NCI-H2171 treated with DMSO at 0.1 percent for 48 hours (cell line): Measurements from ENCODE around the gene CD2.

ENCODE experiments used
- DNase-seq: peaks from one replicate; lab custom pipeline; 2025; lab: John Stamatoyannopoulos, UW

The CD2 gene

DNA sequence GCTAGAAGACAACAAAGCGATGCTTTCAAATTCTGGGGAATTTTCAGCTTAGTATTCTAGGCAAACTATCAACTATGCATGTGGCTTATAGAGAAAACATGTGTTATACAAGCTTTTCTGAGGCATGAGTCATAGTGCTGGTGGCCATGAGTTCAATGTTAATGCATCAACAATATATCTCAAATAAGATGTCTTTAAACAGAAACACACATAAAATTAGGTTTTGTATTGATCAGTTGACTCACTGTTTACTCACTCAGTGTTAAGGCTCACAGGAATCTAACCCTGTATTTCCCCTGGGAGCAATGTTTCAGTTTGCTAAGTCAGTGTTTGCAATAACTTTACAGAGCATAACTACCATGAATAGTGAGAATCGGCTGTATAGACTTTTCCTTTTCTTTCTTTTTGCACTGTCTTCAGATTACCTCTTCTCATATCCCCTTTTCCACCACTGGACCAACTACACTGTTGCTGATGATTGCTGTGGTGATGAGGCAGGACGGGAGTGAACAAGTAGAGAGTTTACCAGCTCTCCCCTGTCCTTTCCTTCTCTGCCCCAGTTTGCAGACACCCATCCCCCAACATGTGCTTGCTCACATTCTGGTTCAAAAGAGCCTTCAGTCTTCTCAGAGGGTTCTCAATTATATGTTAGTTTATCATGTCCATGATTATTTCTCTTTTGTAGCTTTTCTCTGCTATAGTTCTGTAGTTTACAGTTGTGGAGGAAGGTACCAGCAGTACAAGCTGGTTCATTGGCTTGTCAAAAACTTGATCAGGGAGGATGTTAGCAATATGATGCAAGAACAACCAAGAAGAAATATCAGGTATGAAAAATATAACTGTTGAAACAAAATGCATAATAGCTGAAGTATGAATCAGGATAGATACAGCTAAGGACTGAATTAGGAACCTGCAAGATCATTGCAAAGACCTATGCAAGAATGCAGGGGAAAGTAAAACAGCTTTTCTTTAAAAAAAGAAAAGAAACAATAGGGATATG, 23.9 kb downstream of the CD2 start:
- no peak for DNase-seq

DNA sequence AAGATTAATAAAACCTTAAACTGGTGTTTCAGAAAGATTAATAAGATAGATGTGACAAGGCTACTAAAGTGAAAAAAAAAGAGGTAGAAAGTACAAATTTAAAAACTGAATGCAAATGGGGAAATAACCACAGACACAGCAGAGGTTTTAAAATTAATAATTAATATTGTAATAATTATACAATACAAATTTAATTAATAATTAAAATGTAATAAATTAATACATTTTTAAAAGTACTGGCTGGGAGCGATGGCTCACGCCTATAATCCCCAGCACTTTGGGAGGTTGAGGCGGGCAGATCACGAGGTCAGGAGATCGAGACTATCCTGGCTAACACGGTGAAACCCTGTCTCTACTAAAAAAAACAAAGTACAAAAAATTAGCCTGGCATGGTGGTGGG, 26.8 kb downstream of the CD2 start:
- DNase-seq, result no peak

DNA sequence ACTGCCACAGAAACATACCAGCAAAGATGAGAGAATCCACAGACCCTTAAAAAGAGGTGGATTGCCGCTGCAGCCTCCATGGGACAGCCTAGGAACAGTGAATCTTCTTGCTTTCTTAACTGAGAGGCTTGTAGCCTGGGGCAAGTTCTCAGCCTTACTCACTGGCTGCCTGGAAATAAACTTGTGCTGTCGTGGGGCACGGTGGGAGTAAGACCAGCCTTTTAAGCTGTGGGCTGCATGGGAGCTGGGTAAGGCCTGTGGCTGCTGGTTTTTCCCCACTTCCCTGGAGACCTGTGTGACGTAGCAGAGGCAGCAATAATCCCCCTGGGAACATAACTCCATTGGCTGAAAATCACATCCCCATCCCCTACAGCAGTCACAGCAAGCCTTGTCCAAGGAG, 30.8 kb downstream of the CD2 start:
- DNase-seq, result no peak

- no peak for DNase-seq
Observed at GRCh38 chr1:116786049-116786448, 31.8 kb downstream of the CD2 start.

- DNase-seq, result no peak
Observed at GRCh38 chr1:116791727-116792126, 37.5 kb downstream of the CD2 start.

DNA sequence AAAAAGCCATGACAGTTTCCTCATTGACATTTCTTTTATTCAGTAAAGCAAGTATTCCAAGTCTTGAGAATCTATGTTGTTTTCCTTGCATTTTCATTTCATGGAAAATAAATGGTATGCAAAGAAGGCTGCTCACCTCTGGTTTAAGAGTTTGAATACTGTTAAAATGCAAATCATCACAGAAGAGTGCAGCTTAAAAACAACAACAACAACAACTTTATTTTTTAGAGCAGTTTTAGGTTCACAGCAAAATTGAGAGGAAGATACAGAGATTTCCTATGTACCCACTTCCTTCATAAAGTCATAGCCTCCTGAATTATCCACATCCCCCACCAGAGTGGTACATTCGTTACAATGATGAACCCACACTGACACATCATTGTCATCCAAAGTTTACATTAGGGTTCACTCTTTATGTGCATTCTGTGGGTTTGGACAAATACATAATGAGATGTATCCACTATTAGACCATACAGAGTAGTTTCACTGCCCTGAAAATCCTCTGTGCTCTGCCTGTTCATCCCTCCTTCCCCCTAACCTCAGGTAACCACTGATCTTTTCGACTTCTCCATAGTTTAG, 39.2 kb downstream of the CD2 start:
- DNase-seq, result no peak

GRCh38 chr1:116794371-116794770, 40.1 kb downstream of the CD2 start:
- DNase-seq, result no peak

DNA sequence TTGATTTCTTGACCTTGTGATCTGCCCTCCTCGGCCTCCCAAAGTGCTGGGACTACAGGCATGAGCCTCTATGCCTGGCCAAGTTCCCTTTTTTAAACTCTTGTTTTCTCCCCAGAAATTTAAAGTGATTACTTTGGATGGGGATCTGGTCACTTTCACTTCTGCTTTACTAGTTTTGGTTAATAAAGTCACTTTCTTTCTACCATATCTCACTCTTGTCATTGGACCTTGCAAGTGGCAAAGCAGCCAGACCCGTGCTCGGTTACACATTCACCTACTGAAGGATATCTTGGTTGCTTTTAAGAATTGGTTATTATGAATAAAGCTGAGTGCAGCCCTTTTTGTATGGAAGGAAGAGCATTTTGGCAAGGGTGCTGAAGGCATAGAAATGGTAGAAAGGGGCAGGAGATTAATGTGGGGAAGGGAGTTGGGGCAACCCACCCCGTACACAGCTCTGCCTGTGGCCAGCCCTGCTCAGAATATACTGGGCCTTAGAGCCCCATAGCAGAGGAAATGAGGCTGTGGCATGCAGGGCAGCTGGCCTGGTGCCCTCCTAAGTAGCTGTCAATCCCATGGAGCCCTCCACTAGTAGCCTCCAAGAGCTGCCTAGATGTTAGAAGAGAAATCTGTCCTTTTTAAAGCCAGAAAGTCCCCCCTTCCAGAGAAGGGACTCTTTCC, 40.7 kb downstream of the CD2 start:
- no peak for DNase-seq

- no peak for DNase-seq
Observed at GRCh38 chr1:116795482-116795829, 41.2 kb downstream of the CD2 start.

- DNase-seq, result no peak
Observed at GRCh38 chr1:116804736-116805135, 50.5 kb downstream of the CD2 start.

DNA sequence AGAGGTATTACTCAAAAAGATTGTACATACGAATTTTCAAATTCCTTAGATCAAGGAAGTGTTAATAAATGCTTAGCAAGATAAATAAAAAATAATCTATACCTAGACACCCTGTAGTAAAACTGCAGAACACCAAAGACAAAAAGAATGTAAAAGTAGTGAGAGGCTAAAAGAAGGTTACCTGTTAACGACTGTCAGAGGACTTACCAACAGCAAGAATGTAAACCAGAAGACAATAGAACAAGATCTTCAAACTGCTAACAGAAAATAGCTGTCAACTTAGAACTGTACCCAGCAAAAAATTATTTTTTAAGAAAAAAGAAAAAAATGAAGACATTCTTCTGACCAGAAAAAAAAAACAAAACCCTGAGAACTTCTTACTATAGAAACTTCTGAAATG, 51.2 kb downstream of the CD2 start:
- DNase-seq, result no peak

- DNase-seq, result no peak
Observed at GRCh38 chr1:116806245-116806644, 52.0 kb downstream of the CD2 start.

- no peak for DNase-seq
Observed at GRCh38 chr1:116806671-116807070, 52.4 kb downstream of the CD2 start.

DNA sequence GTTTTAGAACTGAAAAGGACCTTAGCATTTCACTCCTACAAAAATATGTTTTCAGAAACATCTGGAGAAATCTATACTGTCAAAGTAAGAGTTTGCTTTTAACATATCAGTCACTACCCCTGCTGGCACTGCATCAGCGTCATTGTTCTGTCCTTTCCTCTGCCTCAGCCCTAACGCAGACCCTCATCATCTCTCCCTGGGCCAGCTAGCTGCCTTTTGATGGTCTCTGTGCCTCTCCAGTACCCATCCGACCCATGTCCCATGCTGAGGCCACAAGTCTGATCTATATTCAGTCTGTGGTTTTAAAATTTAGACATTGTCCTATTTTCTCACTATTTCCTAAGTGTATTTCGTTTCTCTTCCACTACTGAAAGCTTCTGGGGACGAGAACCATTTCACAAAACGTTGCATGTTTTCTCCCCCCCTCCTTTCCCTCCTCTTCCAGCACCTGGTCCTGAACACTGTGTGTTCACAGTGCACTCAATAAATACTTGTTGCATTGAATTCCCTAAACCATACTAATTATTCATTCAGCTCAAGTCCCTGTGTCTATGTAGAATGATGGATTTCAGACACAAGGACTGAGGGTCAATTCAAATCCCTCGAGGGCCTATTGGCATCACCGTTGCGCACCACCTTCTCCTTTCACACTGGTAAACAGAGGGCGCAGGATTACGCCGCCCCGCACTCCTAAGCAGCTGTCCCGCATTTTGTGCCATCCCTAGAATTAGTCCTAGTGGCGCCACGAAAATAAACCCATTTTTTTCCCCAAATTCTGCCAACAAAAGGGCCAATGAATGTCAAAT, 53.4 kb downstream of the CD2 start:
- DNase-seq, result no peak

DNA sequence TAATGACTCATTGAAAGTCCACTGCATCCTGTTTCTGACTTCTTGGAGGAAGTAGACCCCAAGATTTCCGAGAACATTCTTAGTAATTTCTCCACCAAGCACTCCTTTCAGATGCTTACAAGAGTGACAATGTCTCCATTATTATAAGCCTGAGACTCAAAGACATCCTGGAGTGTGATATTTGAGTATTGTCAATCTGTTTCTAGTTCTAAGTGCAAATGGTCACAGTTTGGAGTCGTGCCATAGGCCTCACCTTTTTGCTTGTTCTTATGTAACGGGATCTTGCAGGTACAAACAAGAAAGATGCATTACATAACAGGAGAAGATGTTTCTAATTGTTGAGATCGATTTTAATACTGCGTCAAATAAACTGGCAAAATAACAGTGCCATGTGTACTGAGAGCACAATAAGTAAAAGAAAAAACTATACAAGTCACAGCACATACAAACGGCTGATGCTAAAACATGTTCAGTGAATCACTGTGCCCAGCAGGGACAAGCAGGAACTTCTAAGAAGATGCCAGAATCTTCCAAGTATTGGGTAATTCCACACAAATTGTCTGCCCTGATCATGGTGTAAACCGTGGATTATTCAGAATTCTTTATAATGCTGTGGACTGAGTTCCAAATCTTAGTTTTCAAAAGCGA, 54.1 kb downstream of the CD2 start:
- DNase-seq, result peak; percentile 77

DNA sequence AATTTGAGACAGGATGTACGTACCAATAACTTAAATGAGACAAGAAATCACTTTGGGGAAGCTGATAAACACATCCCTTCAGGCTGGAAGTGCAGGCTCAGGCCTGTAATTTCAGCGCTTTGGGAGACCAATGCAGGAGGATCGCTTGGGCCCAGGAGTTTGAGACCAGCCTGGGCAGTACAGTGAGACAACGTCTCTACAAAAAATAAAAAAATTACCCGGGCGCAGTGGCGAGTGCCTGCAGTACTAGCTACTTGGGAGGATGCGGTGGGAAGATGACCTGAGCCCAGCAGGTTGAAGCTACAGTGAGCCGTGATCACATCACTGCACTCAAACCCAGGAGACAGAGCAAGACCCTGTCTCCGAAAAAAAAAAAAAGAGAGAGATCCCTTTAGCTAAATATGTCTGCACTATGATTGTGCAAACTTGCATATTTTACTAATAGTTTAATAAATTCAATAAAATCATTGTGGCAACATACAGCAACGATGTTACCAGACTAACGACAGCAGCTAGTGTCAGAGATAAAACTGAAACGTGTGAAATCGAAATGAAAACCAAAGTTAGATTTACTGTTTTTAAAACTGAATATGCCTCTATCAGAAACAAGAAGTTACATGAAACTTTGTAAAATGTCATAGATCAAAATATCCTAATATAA, 54.7 kb downstream of the CD2 start:
- no peak for DNase-seq

- DNase-seq, result no peak
Observed at GRCh38 chr1:116811321-116811720, 57.1 kb downstream of the CD2 start.

DNA sequence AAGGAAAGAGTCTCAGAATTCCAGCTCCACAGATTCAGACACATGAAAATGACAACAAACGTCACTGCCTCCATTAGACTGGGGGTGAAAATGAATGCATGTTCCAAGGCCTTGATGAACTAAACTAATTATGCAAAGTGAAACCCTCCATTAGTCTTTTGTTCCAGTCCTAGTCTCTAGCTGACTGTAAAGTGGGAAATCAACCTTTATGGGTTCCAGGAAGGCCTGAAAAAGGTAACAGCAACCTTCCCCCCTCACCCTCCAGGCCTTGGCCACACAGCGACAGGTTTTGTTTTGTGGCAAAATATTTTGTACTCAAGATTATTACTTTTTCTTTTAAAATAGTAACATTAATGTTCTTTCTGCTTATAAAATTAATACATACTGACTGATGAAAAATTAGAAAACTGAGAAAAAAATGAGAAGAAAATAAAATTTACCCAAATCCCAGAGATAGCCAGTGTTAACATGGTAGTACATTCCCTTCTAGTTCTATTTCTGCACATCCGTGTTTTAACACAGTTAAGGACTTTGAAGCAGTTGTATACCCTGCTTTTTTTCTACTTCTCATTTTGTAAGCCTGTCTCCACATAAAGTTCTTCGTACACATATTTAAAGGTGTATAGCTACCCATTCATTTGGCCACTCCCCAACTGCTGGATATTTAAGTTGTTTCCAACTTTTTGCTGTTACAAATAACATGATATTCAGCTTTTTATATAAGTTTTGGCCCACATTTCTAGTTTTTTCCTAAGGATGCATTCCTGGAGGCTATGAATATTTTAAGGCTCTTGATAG, 60.9 kb downstream of the CD2 start:
- no peak for DNase-seq

DNA sequence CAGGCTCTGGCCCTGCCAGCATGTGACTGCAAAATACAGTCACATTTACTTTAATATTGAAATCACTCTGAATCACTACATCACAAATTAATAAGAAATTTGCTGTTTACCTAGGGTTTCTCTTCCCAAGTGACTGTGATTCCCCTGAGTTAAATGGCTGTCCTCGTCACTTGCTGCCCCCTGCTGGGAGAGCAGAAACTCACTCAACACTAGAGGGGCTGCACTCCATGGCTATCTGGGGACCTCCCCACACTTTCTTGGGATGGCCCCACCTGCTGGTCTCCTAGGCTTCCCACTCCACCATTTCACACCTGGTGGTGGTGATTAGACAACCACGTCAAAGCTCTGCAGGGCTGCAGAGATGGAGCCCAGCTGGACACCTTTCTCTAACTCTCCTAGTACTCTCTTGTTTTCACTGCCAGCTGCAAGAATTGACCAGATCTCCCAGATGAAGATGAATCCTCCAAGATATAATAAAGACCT, 63.4 kb downstream of the CD2 start:
- peak; percentile 49 for DNase-seq
